ENCODE data around the gene ANXA5.

The ANXA5 gene

DNA sequence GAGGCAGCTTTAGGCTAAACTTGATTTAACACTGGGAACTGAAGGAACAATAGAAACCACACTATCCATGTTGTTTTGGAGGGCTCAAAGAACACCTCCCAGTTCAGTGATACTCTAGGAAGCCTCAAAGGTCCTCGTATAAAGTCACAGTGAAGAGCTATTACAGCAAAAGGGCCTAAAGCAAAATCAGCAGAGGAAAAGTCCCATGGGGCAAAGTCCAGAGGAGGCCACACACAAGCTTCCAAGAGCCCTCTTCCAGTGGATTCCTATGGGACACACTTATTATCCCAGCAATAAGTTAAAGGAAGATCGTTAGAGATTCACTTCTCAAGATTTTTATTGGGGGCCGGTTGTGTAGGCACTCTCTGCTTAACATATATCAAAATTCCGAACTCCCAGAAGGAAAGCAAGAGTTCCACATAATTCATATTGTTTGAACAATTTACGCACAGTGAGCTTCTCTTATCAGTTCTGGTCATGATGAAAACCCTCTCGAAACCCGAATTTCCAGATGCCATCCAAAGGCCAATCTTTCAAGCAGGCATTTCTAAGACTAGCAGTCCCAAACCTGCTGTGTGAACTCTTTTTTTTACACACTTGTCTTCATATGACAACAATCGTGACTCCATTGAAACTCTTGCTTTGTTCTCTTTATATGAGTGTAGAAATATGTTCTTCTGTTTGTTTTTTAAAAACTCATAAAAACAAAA is 53.7 kb downstream of the ANXA5 start:
- no peak for DNase-seq (ENCODE audit: low read depth, low spot score)

DNA sequence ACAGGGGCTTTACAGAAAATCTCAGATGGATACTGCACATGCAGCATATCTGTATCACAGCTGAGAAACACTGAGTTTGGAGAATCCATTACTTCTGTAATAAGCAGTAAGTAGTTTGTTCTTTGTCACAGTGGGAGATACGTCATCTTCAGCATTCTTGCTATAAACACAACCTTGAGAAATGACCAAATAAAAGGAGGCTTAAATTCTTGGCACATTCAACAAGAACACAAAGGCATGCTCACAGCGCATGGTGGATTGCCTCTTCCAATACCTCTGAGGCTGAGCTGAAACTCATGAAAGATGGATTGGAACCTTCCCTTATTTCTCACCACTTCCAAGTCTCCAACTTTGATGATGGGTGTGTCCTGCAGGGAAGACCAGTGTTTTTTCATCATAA is 54.5 kb downstream of the ANXA5 start:
- no peak for DNase-seq (ENCODE audit: low read depth, low spot score)

DNA sequence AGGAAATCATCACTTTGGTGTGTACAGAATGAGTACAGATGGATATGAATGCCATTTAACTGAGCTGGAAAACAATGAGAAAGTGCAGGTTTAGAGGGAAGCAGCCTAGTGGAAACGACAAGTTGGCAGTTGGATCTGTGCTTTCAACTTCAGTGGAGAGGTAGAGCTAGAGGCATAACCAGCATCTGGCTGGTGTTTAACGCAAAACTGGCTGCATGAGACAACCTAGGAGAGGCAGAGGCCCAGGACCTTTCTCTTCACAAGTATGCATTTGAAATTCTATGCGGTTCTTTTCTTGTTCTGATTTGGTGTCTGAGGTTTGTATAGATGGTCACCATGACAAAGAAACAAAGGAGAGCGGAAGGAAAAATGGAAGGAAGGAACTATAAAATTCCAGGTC is 63.1 kb downstream of the ANXA5 start:
- no peak for DNase-seq (ENCODE audit: low read depth, low spot score)

DNA sequence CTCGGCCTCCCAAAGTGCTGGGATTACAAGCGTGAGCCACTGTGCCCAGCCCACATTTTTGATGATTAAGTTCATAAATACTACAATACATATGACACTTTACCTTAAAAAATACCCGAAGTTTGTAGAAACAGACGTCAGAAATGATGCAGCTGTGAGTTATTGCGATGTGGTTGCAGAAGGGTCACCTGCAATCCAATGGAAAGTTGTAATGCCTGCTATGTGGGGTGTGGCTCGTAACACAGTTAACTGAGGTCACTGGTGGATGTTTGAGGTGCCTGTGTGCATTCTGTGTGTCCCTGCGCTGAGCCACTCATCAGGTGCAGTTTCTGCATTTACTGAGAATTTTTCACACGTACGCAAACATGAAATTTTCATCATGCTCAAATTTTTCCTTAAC is 64.1 kb downstream of the ANXA5 start:
- DNase-seq (ENCODE audit: low read depth, low spot score) = no peak

All from activated CD4-positive, CD25-positive, alpha-beta regulatory T cell treated with anti-CD3 and anti-CD28 coated beads, Interleukin-2, amount 50 U/mL, for 16 hours (primary cell).